Neuronal stem cell (in vitro differentiated cells): ENCODE measurements around the gene SLAMF7.
"Not testable (repeated sequence)": the region's sequence is repeated elsewhere in the genome, so short reads cannot be mapped to it uniquely, and the experiment has no call there.

Experiments used
- DNase-seq: peaks from one replicate; pipeline ENCODE4 v3.0.0-alpha.2; 2013; ENCODE audit warnings: low spot score
- H2AFZ ChIP-seq: one replicate; pipeline ENCODE4 v1.6.1; 2013; ENCODE audit warnings: mild to moderate bottlenecking, low read length, inconsistent platforms
- H2AK5ac ChIP-seq: 2 replicates; pipeline ENCODE4 v1.6.1; 2013; ENCODE audit warnings: low read depth, mild to moderate bottlenecking, inconsistent platforms, low read length, moderate library complexity, mixed read lengths
- H2BK120ac ChIP-seq: 2 replicates; pipeline ENCODE4 v1.6.1; 2013; ENCODE audit warnings: low read depth, mild to moderate bottlenecking, inconsistent platforms, low read length, moderate library complexity, mixed read lengths
- H2BK12ac ChIP-seq: one replicate; pipeline ENCODE4 v1.6.1; 2013; ENCODE audit warnings: low read length, inconsistent platforms
- H2BK15ac ChIP-seq: 2 replicates; pipeline ENCODE4 v1.6.1; 2013; ENCODE audit warnings: mild to moderate bottlenecking, low read length, inconsistent platforms, mixed read lengths
- H2BK5ac ChIP-seq: one replicate; pipeline ENCODE4 v1.6.1; 2013; ENCODE audit warnings: inconsistent platforms, mild to moderate bottlenecking, low read length, moderate library complexity
- H3K14ac ChIP-seq: one replicate; pipeline ENCODE4 v1.6.1; 2013; ENCODE audit warnings: low read length, inconsistent platforms
- H3K18ac ChIP-seq: 2 replicates; pipeline ENCODE4 v1.6.1; 2013; ENCODE audit warnings: low read length, inconsistent platforms
- H3K23ac ChIP-seq: 2 replicates; pipeline ENCODE4 v1.6.1; 2013; ENCODE audit warnings: low read depth, mild to moderate bottlenecking, mixed read lengths, low read length, inconsistent platforms; ENCODE audit not compliant: poor library complexity
- H3K27ac ChIP-seq: replicated peaks from 3 replicates; pipeline ENCODE4 v1.5.1; 2013; ENCODE audit warnings: low read length, inconsistent platforms
- H3K27me3 ChIP-seq, 3 experiments: 2 replicates each; pipeline ENCODE4 v1.6.1; 2013; ENCODE audit warnings: low read length in 3 of 3, mild to moderate bottlenecking in 2 of 3, inconsistent platforms in 1 of 3, low read depth in 1 of 3, mixed read lengths in 1 of 3, moderate library complexity in 1 of 3; ENCODE audit not compliant: control insufficient read depth in 3 of 3, insufficient read depth in 3 of 3
- H3K36me3 ChIP-seq, 2 donors: replicated peaks in 1 of 2; 2 replicates each; pipeline ENCODE4 v1.6.1; 2013; ENCODE audit warnings: low read length in 2 of 2; ENCODE audit not compliant: control insufficient read depth in 2 of 2, insufficient read depth in 2 of 2
- H3K4ac ChIP-seq: 2 replicates; pipeline ENCODE4 v1.6.1; 2013; ENCODE audit warnings: inconsistent platforms, mild to moderate bottlenecking, low read length, moderate library complexity
- H3K4me1 ChIP-seq, 2 donors: 1 replicate in 1 of 2; 2 replicates in 1 of 2; pipeline ENCODE4 v1.6.1; 2013; ENCODE audit warnings: low read length in 2 of 2, low read depth in 1 of 2; ENCODE audit not compliant: control insufficient read depth in 2 of 2, insufficient read depth in 1 of 2
- H3K4me2 ChIP-seq: one replicate; pipeline ENCODE4 v1.6.1; 2013; ENCODE audit warnings: mild to moderate bottlenecking, low read length, inconsistent platforms; ENCODE audit not compliant: insufficient read depth, poor library complexity, severe bottlenecking
- H3K4me3 ChIP-seq, 2 donors: 2 replicates each; pipeline ENCODE4 v1.5.1; 2013; ENCODE audit warnings: low read length in 2 of 2, mild to moderate bottlenecking in 2 of 2, inconsistent platforms in 1 of 2, moderate library complexity in 1 of 2
- H3K79me1 ChIP-seq: one replicate; pipeline ENCODE4 v1.6.1; 2013; ENCODE audit warnings: low read depth, mild to moderate bottlenecking, inconsistent platforms, low read length, moderate library complexity
- H3K9ac ChIP-seq: one replicate; pipeline ENCODE4 v1.6.1; 2013; ENCODE audit warnings: mild to moderate bottlenecking, low read depth, low read length, inconsistent platforms; ENCODE audit not compliant: poor library complexity
- H3K9me3 ChIP-seq, 2 donors: replicated peaks in 1 of 2; 2 replicates each; pipeline versions ENCODE3 to v1.6.1; 2013; ENCODE audit warnings: low read length in 2 of 2, mild to moderate bottlenecking in 2 of 2, inconsistent platforms in 1 of 2, low read depth in 1 of 2, mixed read lengths in 1 of 2, moderate library complexity in 1 of 2; ENCODE audit not compliant: control insufficient read depth in 2 of 2, insufficient read depth in 1 of 2
- H4K8ac ChIP-seq: one replicate; pipeline ENCODE4 v1.6.1; 2013; ENCODE audit warnings: low read depth, mild to moderate bottlenecking, inconsistent platforms, low read length, moderate library complexity
- H4K91ac ChIP-seq: one replicate; pipeline ENCODE4 v1.6.1; 2013; ENCODE audit warnings: low read length, low read depth, mild to moderate bottlenecking, inconsistent platforms; ENCODE audit not compliant: poor library complexity
- WGBS, 2 donors: extraction: QIAGEN DNeasy Blood & Tissue Kit; methylation state at CpG; one replicate each; pipeline ENCODE4 v1.1.7; 2013; ENCODE audit warnings: missing lambda C conversion rate in 2 of 2, mixed read lengths in 1 of 2; ENCODE audit not compliant: insufficient read length in 2 of 2, insufficient replicate concordance in 1 of 2; ENCODE audit errors: extremely low coverage in 2 of 2; 5-methylcytosine and 5-hydroxymethylcytosine counted together

SLAMF7 gene

DNA sequence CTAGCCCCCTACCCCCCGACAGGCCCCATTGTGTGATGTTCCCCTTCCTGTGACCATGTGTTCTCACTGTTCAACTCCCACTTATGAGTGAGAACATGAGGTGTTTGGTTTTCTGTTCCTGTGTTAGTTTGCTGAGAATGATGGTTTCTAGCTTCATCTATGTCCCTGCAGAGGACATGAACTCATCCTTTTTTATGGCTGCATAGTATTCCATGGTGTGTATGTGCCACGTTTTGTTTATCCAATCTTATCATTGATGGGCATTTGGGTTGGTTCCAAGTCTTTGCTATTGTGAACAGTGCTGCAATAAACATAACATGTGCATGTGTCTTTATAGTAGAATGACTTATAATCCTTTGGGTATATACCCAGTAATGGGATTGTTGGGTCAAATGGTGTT is 7.5 kb upstream of the SLAMF7 start:
- not testable (repeated sequence) for H3K14ac ChIP-seq, H3K9me3 ChIP-seq, H2AK5ac ChIP-seq, H3K9ac ChIP-seq, H2BK5ac ChIP-seq, H3K23ac ChIP-seq, H3K36me3 ChIP-seq, H2BK120ac ChIP-seq, H4K8ac ChIP-seq, H3K4me1 ChIP-seq, H2AFZ ChIP-seq, H3K27me3 ChIP-seq, H3K4me2 ChIP-seq, H2BK15ac ChIP-seq, H3K18ac ChIP-seq, H4K91ac ChIP-seq, H3K79me1 ChIP-seq, H2BK12ac ChIP-seq, H3K4me3 ChIP-seq, DNase-seq, H3K27ac ChIP-seq, H3K4ac ChIP-seq
- WGBS, 2 donors, result no CpG with 5 or more reads among the region's 2 CpGs

DNA sequence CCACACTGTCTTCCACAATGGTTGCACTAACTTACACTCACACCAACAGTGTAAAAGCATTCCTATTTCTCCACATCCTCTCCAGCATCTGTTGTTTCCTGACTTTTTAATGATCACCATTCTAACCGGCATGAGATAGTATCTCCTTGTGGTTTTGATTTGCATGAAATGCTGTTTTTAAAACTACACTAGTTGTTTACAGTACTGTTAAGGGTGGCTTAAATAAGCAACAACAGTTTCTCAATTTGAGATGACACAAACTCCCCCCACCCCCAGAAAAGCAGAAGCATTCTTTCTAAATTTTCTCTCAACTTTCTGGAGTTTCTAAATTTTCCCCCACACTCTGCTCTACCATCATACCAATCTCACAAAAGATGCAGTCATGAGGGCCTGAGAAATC is 7.1 kb upstream of the SLAMF7 start:
- WGBS, 2 donors, result no CpG with 5 or more reads among the region's 1 CpG
- Histone ChIP-seq H3K4me3 (no peak overlapping the region), H2AFZ (no peak overlapping the region), H3K14ac (no peak overlapping the region), H2BK120ac (no peak overlapping the region), H3K27me3 (no peaks in the 10 kb centered on the region), H2BK15ac (no peak overlapping the region), H3K4me1 (no peaks in the 10 kb centered on the region), H2BK5ac (no peak overlapping the region), H4K8ac (no peak overlapping the region), H2AK5ac (no peak overlapping the region), H3K4ac (no peak overlapping the region), H3K9me3 (no peaks in the 10 kb centered on the region), H3K27ac (no peak overlapping the region), H3K36me3 (no peaks in the 10 kb centered on the region), H3K79me1 (no peaks in the 10 kb centered on the region), H4K91ac (no peak overlapping the region), H3K9ac (no peak overlapping the region), H3K23ac (no peak overlapping the region), H3K18ac (no peak overlapping the region), H2BK12ac (no peak overlapping the region), H3K4me2 (no peak overlapping the region)
- DNase-seq, result no peak

DNA sequence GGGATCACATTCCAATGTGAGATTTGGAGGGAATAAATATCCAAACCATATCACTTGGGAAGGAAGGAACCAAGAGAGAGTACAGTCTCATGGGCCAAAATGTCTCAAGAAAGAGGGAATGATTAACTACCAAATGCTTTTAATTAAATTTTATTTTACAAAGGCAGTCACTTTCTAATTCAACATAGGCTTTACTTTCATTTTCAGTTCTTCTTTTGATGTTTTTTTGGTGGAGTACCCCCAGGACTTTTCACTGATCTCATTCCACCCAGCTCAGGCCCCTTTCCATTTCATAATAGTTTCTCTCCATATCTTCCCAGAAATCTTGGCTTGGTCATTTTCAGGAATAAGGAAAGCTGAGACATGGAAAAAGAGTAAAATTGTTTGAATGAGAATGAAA is 5.1 kb upstream of the SLAMF7 start:
- Histone ChIP-seq H3K9ac (no peak overlapping the region), H3K4me2 (no peak overlapping the region), H3K79me1 (no peaks in the 10 kb centered on the region), H3K36me3 (no peaks in the 10 kb centered on the region), H3K18ac (no peak overlapping the region), H3K4me3 (no peak overlapping the region), H3K14ac (no peak overlapping the region), H3K9me3 (no peaks in the 10 kb centered on the region), H3K4ac (no peak overlapping the region), H3K27ac (no peak overlapping the region), H2BK12ac (no peak overlapping the region), H2BK15ac (no peak overlapping the region), H2BK120ac (no peak overlapping the region), H3K27me3 (no peaks in the 10 kb centered on the region), H2AFZ (no peak overlapping the region), H4K91ac (no peak overlapping the region), H3K23ac (no peak overlapping the region), H2AK5ac (no peak overlapping the region), H2BK5ac (no peak overlapping the region), H3K4me1 (no peaks in the 10 kb centered on the region), H4K8ac (no peak overlapping the region)
- no peak for DNase-seq

DNA sequence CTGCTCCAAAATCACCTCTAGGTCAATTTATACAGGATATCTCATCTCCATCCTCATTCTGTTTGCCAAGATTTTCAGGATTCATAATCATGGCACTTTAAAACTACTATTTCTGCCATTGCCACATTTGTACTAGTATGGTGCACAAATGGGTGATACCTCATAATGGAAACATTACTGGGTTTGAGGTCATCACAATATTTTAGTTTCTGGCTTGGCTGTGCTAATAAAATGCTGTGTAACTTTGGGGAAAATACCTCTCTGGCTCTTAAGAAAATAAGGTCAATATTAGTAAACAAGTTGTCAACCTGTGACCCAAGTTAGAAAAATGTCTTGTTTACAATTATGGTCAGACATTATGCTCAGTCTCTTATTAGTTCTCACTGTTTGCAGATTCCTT is 4.7 kb upstream of the SLAMF7 start:
- no peaks in the 10 kb centered on the region for H3K27me3 ChIP-seq
- no peak overlapping the region for H2AFZ ChIP-seq
- H4K91ac ChIP-seq, result no peak overlapping the region
- no peak overlapping the region for H3K27ac ChIP-seq
- no peak for DNase-seq
- H3K9me3 ChIP-seq, result no peaks in the 10 kb centered on the region
- no peaks in the 10 kb centered on the region for H3K4me1 ChIP-seq
- no peak overlapping the region for H3K18ac ChIP-seq
- H2BK5ac ChIP-seq, result no peak overlapping the region
- no peak overlapping the region for H3K14ac ChIP-seq
- H2AK5ac ChIP-seq, result no peak overlapping the region
- no peak overlapping the region for H4K8ac ChIP-seq
- no peak overlapping the region for H3K23ac ChIP-seq
- no peaks in the 10 kb centered on the region for H3K36me3 ChIP-seq
- no peak overlapping the region for H3K9ac ChIP-seq
- H3K4ac ChIP-seq, result no peak overlapping the region
- no peak overlapping the region for H3K4me2 ChIP-seq
- no peak overlapping the region for H2BK120ac ChIP-seq
- no peak overlapping the region for H3K4me3 ChIP-seq
- H2BK15ac ChIP-seq, result no peak overlapping the region
- H2BK12ac ChIP-seq, result no peak overlapping the region
- H3K79me1 ChIP-seq, result no peaks in the 10 kb centered on the region
